Inferior parietal cortex (tissue), 1 donor: ENCODE results near the gene TBXAS1.

Source experiments
- DNase-seq: peaks from one replicate; pipeline ENCODE4 v3.0.0-alpha.2; 2016; ENCODE audit errors: extremely low spot score

The TBXAS1 gene

GRCh38 chr7:140048138-140048537 is 219.1 kb downstream of the TBXAS1 start:
- DNase-seq: no peak

- DNase-seq: no peak
Observed at GRCh38 chr7:140048989-140049338, 219.9 kb downstream of the TBXAS1 start.

GRCh38 chr7:140049339-140050024 is 220.4 kb downstream of the TBXAS1 start:
- no peak for DNase-seq

GRCh38 chr7:140050100-140050499 is 221.0 kb downstream of the TBXAS1 start:
- DNase-seq: no peak

- no peak for DNase-seq
Observed at GRCh38 chr7:140051820-140052219, 222.8 kb downstream of the TBXAS1 start.

GRCh38 chr7:140053812-140054539 is 224.9 kb downstream of the TBXAS1 start:
- DNase-seq: no peak

- DNase-seq: no peak
Observed at GRCh38 chr7:140054751-140055150, 225.7 kb downstream of the TBXAS1 start.

- no peak for DNase-seq
Observed at GRCh38 chr7:140055833-140056232, 226.8 kb downstream of the TBXAS1 start.

GRCh38 chr7:140056431-140057142 is 227.5 kb downstream of the TBXAS1 start:
- DNase-seq: no peak

- DNase-seq: no peak
Observed at GRCh38 chr7:140057143-140057535, 228.1 kb downstream of the TBXAS1 start.

GRCh38 chr7:140058517-140058916 is 229.5 kb downstream of the TBXAS1 start:
- DNase-seq: no peak

- DNase-seq: no peak
Observed at GRCh38 chr7:140059273-140060242, 230.5 kb downstream of the TBXAS1 start.

GRCh38 chr7:140060243-140060630 is 231.2 kb downstream of the TBXAS1 start:
- no peak for DNase-seq

- peak; percentile 23 for DNase-seq
Observed at GRCh38 chr7:140060788-140061606, 231.9 kb downstream of the TBXAS1 start.

GRCh38 chr7:140061607-140061930 is 232.5 kb downstream of the TBXAS1 start:
- DNase-seq: no peak

- DNase-seq: no peak
Observed at GRCh38 chr7:140062118-140062527, 233.1 kb downstream of the TBXAS1 start.

- peak; percentile 38 for DNase-seq
Observed at GRCh38 chr7:140062528-140063299, 233.7 kb downstream of the TBXAS1 start, which contains the start of gene PARP12. PARP12 (minus strand) TSS chr7:140062951; CDS start chr7:140062847, 104 bp downstream.

GRCh38 chr7:140067052-140067451 is 238.0 kb downstream of the TBXAS1 start:
- no peak for DNase-seq

- no peak for DNase-seq
Observed at GRCh38 chr7:140068033-140068432, 239.0 kb downstream of the TBXAS1 start.
